IMR-90 (cell line): ENCODE data around the gene ETHE1. TPM values are rescaled to one million over a fixed set of nuclear protein-coding genes. Genes with fewer than 3 reads are reported as not detected.

Experiments used
- ATAC-seq: fragments of 200-7000 bp; cut with Tn5 transposase; 2 replicates; pipeline ENCODE4 v1.9.1; 2020; ENCODE audit warnings: low read depth, mild to moderate bottlenecking, moderate library complexity
- BruUV-seq: library from RNA; stranded (reverse); fragments of 400-500 nt; replicated peaks from 2 replicates; lab custom pipeline; 2021; lab: Mats Ljungman, UMichigan
- CTCF ChIA-PET: fragments of 300-600 bp; formaldehyde crosslinking; extraction: SDS; loops from one replicate; lab custom pipeline; 2021; ENCODE audit warnings: antibody characterized with exemption; lab: Yijun Ruan, JAX
- POLR2A ChIA-PET: fragments of 300-600 bp; sonication (Branson Sonifier 250); formaldehyde crosslinking; loops from one replicate; lab custom pipeline; 2022; ENCODE audit warnings: antibody characterized with exemption; ENCODE audit not compliant: unreplicated experiment; lab: Charles Lee
- DNase-seq: peaks from one replicate; pipeline ENCODE4 v3.0.0; 2013
- H2AFZ ChIP-seq: replicated peaks from 2 replicates; pipeline ENCODE3; 2013; ENCODE audit warnings: low read length, mild to moderate bottlenecking; ENCODE audit not compliant: poor library complexity
- H2AK5ac ChIP-seq: 2 replicates; pipeline ENCODE4 v1.6.1; 2013; ENCODE audit warnings: low read depth, low read length, inconsistent platforms
- H2AK9ac ChIP-seq: replicated peaks from 2 replicates; pipeline ENCODE3; 2013; ENCODE audit warnings: mild to moderate bottlenecking, low read depth, low read length, moderate library complexity; ENCODE audit not compliant: poor library complexity
- H2BK120ac ChIP-seq: 2 replicates; pipeline ENCODE4 v1.6.1; 2013; ENCODE audit warnings: low read depth, low read length, inconsistent platforms
- H2BK15ac ChIP-seq: 3 replicates; pipeline ENCODE4 v1.6.1; 2013; ENCODE audit warnings: low read depth, low read length, inconsistent platforms
- H2BK20ac ChIP-seq: 2 replicates; pipeline ENCODE4 v1.6.1; 2013; ENCODE audit warnings: low read depth, mild to moderate bottlenecking, inconsistent platforms, low read length, moderate library complexity
- H2BK5ac ChIP-seq: 2 replicates; pipeline ENCODE4 v1.6.1; 2013; ENCODE audit warnings: mild to moderate bottlenecking, low read depth, low read length, inconsistent platforms; ENCODE audit not compliant: poor library complexity, severe bottlenecking
- H3K14ac ChIP-seq: replicated peaks from 2 replicates; pipeline ENCODE4 v1.6.1; 2013; ENCODE audit warnings: low read depth, low read length, inconsistent platforms
- H3K18ac ChIP-seq: 2 replicates; pipeline ENCODE4 v1.6.1; 2013; ENCODE audit warnings: low read depth, low read length, control low read depth
- H3K23ac ChIP-seq: 2 replicates; pipeline ENCODE4 v1.6.1; 2013; ENCODE audit warnings: low read depth, low read length, inconsistent platforms
- H3K27ac ChIP-seq: 2 replicates; pipeline ENCODE4 v1.5.1; 2013; ENCODE audit warnings: mild to moderate bottlenecking, control low read depth, low read length; ENCODE audit not compliant: insufficient read depth
- H3K27me3 ChIP-seq: 2 replicates; pipeline ENCODE4 v1.6.1; 2013; ENCODE audit warnings: low read length; ENCODE audit not compliant: control insufficient read depth, insufficient read depth
- H3K36me3 ChIP-seq: 2 replicates; pipeline ENCODE4 v1.6.1; 2013; ENCODE audit warnings: low read length, mixed read lengths; ENCODE audit not compliant: control insufficient read depth, insufficient read depth
- H3K4ac ChIP-seq: 2 replicates; pipeline ENCODE4 v1.6.1; 2013; ENCODE audit warnings: low read depth, low read length, inconsistent platforms
- H3K4me1 ChIP-seq: 2 replicates; pipeline ENCODE4 v1.6.1; 2013; ENCODE audit warnings: low read length, mixed read lengths; ENCODE audit not compliant: control insufficient read depth, insufficient read depth
- H3K4me2 ChIP-seq: 2 replicates; pipeline ENCODE4 v1.6.1; 2013; ENCODE audit warnings: low read depth, mild to moderate bottlenecking, control low read depth, low read length, moderate library complexity
- H3K4me3 ChIP-seq: 2 replicates; pipeline ENCODE4 v1.5.1; 2013; ENCODE audit warnings: low read depth, mild to moderate bottlenecking, control low read depth, low read length, moderate library complexity; ENCODE audit not compliant: insufficient read depth
- H3K56ac ChIP-seq: 2 replicates; pipeline ENCODE4 v1.6.1; 2013; ENCODE audit warnings: low read length, inconsistent platforms; ENCODE audit not compliant: insufficient read depth; ENCODE audit errors: extremely low read depth
- H3K79me1 ChIP-seq, 2 experiments: 2 replicates each; pipeline ENCODE4 v1.6.1; 2013; ENCODE audit warnings: low read length in 2 of 2, inconsistent platforms in 1 of 2, low read depth in 1 of 2
- H3K9ac ChIP-seq: 2 replicates; pipeline ENCODE4 v1.6.1; 2013; ENCODE audit warnings: low read depth, low read length, control low read depth
- H3K9me1 ChIP-seq: 2 replicates; pipeline ENCODE4 v1.6.1; 2013; ENCODE audit warnings: low read length, inconsistent platforms; ENCODE audit not compliant: insufficient read depth
- H3K9me3 ChIP-seq: 2 replicates; pipeline ENCODE4 v1.6.1; 2013; ENCODE audit warnings: low read length; ENCODE audit not compliant: control insufficient read depth, insufficient read depth
- H4K20me1 ChIP-seq: 2 replicates; pipeline ENCODE4 v1.6.1; 2013; ENCODE audit warnings: low read length, inconsistent platforms; ENCODE audit not compliant: insufficient read depth
- H4K5ac ChIP-seq: 2 replicates; pipeline ENCODE4 v1.6.1; 2013; ENCODE audit warnings: mild to moderate bottlenecking, low read depth, low read length, control low read depth
- H4K8ac ChIP-seq, 2 experiments: 2 replicates each; pipeline ENCODE4 v1.6.1; 2013; ENCODE audit warnings: low read depth in 2 of 2, low read length in 2 of 2, control low read depth in 1 of 2, inconsistent platforms in 1 of 2
- H4K91ac ChIP-seq: 2 replicates; pipeline ENCODE4 v1.6.1; 2013; ENCODE audit warnings: low read depth, low read length, inconsistent platforms; ENCODE audit not compliant: insufficient read depth
- BHLHE40 ChIP-seq: fragments of 150-350 bp; IDR thresholded peaks from 2 replicates; pipeline ENCODE4 v1.6.1; 2016; ENCODE audit warnings: mild to moderate bottlenecking, low read depth, low read length
- CEBPB ChIP-seq: IDR thresholded peaks from 2 replicates; pipeline ENCODE4 v1.6.1; 2012; ENCODE audit warnings: low read depth, low read length, improper control_type of control experiment
- CHD1 ChIP-seq: IDR thresholded peaks from 2 replicates; pipeline ENCODE4 v1.6.1; 2012; ENCODE audit warnings: low read depth, low read length, improper control_type of control experiment
- ELK1 ChIP-seq: fragments of 150-350 bp; IDR thresholded peaks from 2 replicates; pipeline ENCODE4 v1.6.1; 2016; ENCODE audit warnings: low read depth, mild to moderate bottlenecking, low read length, moderate library complexity, borderline replicate concordance
- MAFK ChIP-seq: IDR thresholded peaks from 2 replicates; pipeline ENCODE4 v1.6.1; 2012; ENCODE audit warnings: low read depth, low read length, improper control_type of control experiment
- MAZ ChIP-seq: IDR thresholded peaks from 2 replicates; pipeline ENCODE4 v1.6.1; 2012; ENCODE audit warnings: low read depth, mild to moderate bottlenecking, low read length, improper control_type of control experiment, moderate library complexity, borderline replicate concordance
- MXI1 ChIP-seq: IDR thresholded peaks from 2 replicates; pipeline ENCODE4 v1.6.1; 2012; ENCODE audit warnings: low read depth, mild to moderate bottlenecking, low read length, moderate library complexity, borderline replicate concordance
- NFE2L2 ChIP-seq: fragments of 150-350 bp; IDR thresholded peaks from 2 replicates; pipeline ENCODE4 v1.6.1; 2016; ENCODE audit warnings: low read depth, mild to moderate bottlenecking, low read length
- RAD21 ChIP-seq: IDR thresholded peaks from 2 replicates; pipeline ENCODE4 v1.6.1; 2012; ENCODE audit warnings: low read length, improper control_type of control experiment
- RCOR1 ChIP-seq: IDR thresholded peaks from 2 replicates; pipeline ENCODE4 v1.6.1; 2012; ENCODE audit warnings: mild to moderate bottlenecking, low read length, improper control_type of control experiment; ENCODE audit not compliant: insufficient replicate concordance
- RFX5 ChIP-seq: IDR thresholded peaks from 2 replicates; pipeline ENCODE4 v1.8.0; 2012; ENCODE audit warnings: low read depth, mild to moderate bottlenecking, low read length, moderate library complexity
- SMC3 ChIP-seq: fragments of 150-350 bp; IDR thresholded peaks from 2 replicates; pipeline ENCODE4 v1.6.1; 2016; ENCODE audit warnings: low read depth, mild to moderate bottlenecking, antibody characterized with exemption, low read length, moderate library complexity
- USF2 ChIP-seq: fragments of 150-350 bp; IDR thresholded peaks from 2 replicates; pipeline ENCODE4 v1.6.1; 2017; ENCODE audit warnings: mild to moderate bottlenecking, antibody characterized with exemption, low read length, low read depth
- WGBS, 2 experiments: methylation state at CpG; one replicate each; pipeline versions ENCODE4 v1.1.5 to v1.1.7; 2013; ENCODE audit warnings: missing lambda C conversion rate in 2 of 2; ENCODE audit not compliant: insufficient read length in 1 of 2; ENCODE audit errors: extremely low coverage in 2 of 2; 5-methylcytosine and 5-hydroxymethylcytosine counted together
- dilution Hi-C: fragments of 300-500 bp; cut with HindIII; formaldehyde crosslinking; loops from one replicate; pipeline ENCODE4 v1.14.3; 2018; ENCODE audit warnings: low sequenced_read_pairs; ENCODE audit not compliant: unreplicated experiment
- in situ Hi-C: fragments of 300-500 bp; cut with MboI; formaldehyde crosslinking; loops from 3 replicates; pipeline ENCODE4 v1.14.3; 2019; ENCODE audit warnings: low sequenced_read_pairs, inconsistent platforms, mixed read lengths
- intact Hi-C: fragments of 100-400 bp; cut with micrococcal nuclease; formaldehyde crosslinking; loops from 2 replicates; pipeline ENCODE4 v1.10.0; 2022
- polyA plus RNA-seq, 3 experiments: library from polyadenylated mRNA; depleted of rRNA; stranded (reverse); fragments of >200 nt; gene quantifications; 2 replicates each; pipeline ENCODE4 v1.2.3, GENCODE V29; 2012; ENCODE audit warnings: low replicate concordance in 1 of 3
- total RNA-seq: library from RNA; depleted of rRNA; stranded (reverse); fragments of >200 nt; gene quantifications from 2 replicates; pipeline ENCODE4 v1.2.3, GENCODE V29; 2012
- TF ChIP-seq, protein P1 (sequence below): conservative IDR thresholded peaks from 2 replicates; pipeline ENCODE4 v1.5.1; 2012; ENCODE audit warnings: mild to moderate bottlenecking, low read depth, low read length, improper control_type of control experiment

Gene ETHE1
- total and polyA plus RNA-seq, 2 of the 4 experiments (the other 2 are of a cell fraction): 161 to 233 TPM

GRCh38 chr19:43462383-43462782 is 64.6 kb downstream of the ETHE1 start:
- no peaks in the 10 kb centered on the region for H3K36me3 ChIP-seq
- H2BK15ac ChIP-seq: no peak overlapping the region
- no peak overlapping the region for H3K4me2 ChIP-seq
- no peak overlapping the region for H2BK5ac ChIP-seq
- H3K27ac ChIP-seq: no peak overlapping the region
- intact Hi-C loops (no loop called here), in situ Hi-C loops (no loop called here), dilution Hi-C loops (no loop called here)
- H2AFZ ChIP-seq: no peak overlapping the region
- no peak overlapping the region for H3K4ac ChIP-seq
- BruUV-seq: no TSS peak
- no peak overlapping the region for H4K91ac ChIP-seq
- ATAC-seq (no peak), DNase-seq (no peak)
- no peak overlapping the region for H2BK20ac ChIP-seq
- no peak overlapping the region for H3K18ac ChIP-seq
- peaks cover 8% of the 10 kb centered on the region; the same call in 1 of the 2 replicates for H3K9me1 ChIP-seq
- H4K20me1 ChIP-seq: no peaks in the 10 kb centered on the region
- no peak overlapping the region for H3K23ac ChIP-seq
- H4K5ac ChIP-seq: no peak overlapping the region
- H2AK5ac ChIP-seq: no peak overlapping the region
- no CpG with 5 or more reads among the region's 7 CpGs for WGBS, 2 experiments
- H2AK9ac ChIP-seq: no peak overlapping the region
- ChIA-PET CTCF (no interaction called here), POLR2A (no interaction called here)
- 0 out of 2 replicates have a peak, but pooled peaks cover 2% of the 10 kb centered on the region for H3K27me3 ChIP-seq
- no peak overlapping the region for H3K9ac ChIP-seq
- H4K8ac ChIP-seq: no peak overlapping the region
- no peak overlapping the region for H3K56ac ChIP-seq
- no peak overlapping the region for H3K4me3 ChIP-seq
- TF ChIP-seq SMC3 (no peak), MXI1 (no peak), USF2 (no peak), CEBPB (no peak), RFX5 (no peak), ELK1 (no peak), RCOR1 (no peak), MAFK (no peak), CHD1 (no peak), NFE2L2 (no peak), RAD21 (no peak), MAZ (no peak), BHLHE40 (no peak)
- TF ChIP-seq, protein P1, sequence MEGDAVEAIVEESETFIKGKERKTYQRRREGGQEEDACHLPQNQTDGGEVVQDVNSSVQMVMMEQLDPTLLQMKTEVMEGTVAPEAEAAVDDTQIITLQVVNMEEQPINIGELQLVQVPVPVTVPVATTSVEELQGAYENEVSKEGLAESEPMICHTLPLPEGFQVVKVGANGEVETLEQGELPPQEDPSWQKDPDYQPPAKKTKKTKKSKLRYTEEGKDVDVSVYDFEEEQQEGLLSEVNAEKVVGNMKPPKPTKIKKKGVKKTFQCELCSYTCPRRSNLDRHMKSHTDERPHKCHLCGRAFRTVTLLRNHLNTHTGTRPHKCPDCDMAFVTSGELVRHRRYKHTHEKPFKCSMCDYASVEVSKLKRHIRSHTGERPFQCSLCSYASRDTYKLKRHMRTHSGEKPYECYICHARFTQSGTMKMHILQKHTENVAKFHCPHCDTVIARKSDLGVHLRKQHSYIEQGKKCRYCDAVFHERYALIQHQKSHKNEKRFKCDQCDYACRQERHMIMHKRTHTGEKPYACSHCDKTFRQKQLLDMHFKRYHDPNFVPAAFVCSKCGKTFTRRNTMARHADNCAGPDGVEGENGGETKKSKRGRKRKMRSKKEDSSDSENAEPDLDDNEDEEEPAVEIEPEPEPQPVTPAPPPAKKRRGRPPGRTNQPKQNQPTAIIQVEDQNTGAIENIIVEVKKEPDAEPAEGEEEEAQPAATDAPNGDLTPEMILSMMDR: no peak
- H2BK120ac ChIP-seq: no peak overlapping the region
- H3K9me3 ChIP-seq: no peaks in the 10 kb centered on the region
- no peaks in the 10 kb centered on the region for H3K79me1 ChIP-seq
- no peak overlapping the region for H3K14ac ChIP-seq
- peaks cover 3% of the 10 kb centered on the region for H3K4me1 ChIP-seq
